ENCODE data around the gene TOGARAM2. TPM values are rescaled to one million over a fixed set of nuclear protein-coding genes. Genes with fewer than 3 reads are reported as not detected.

The TOGARAM2 gene
- total and polyA plus RNA-seq, 2 of the 13 experiments (the other 11 are each of a cell fraction or from before 2014, with no cell fraction given) = under 0.01 to 0.05 TPM

GRCh38 chr2:29065068-29065811 lies 84.1 kb downstream of the TOGARAM2 start:
- Histone ChIP-seq H2AFZ (ENCODE audit: low read length) (no peak overlapping the region), H3K4me1 (ENCODE audit: insufficient read depth, low read length) (no peaks in the 10 kb centered on the region), H3K27ac (ENCODE audit: extremely low read length, insufficient read depth, low read length) (no peak overlapping the region), H3K9ac (ENCODE audit: insufficient read depth, low read depth, low read length) (no peak overlapping the region), H3K36me3 (replicated peaks in 1 of 2; ENCODE audit: control insufficient read depth in 1 of 2, insufficient read depth in 2 of 2, low read length in 2 of 2) (no peaks in the 10 kb centered on the region), H3K27me3 (ENCODE audit: control insufficient read depth in 1 of 2, insufficient read depth in 2 of 2, low read length in 2 of 2) (peaks cover 2 to 51% of the 10 kb centered on the region in 2 experiments; a peak in 3 of 5 replicates), H3K4me2 (ENCODE audit: low read depth, low read length) (no peak overlapping the region), H3K79me2 (ENCODE audit: insufficient read depth, low read length) (no peaks in the 10 kb centered on the region), H3K4me3 (replicated peaks in 1 of 3; ENCODE audit: insufficient read depth in 1 of 3, low read depth in 2 of 3, low read length in 3 of 3) (no peak overlapping the region), H3K9me3 (ENCODE audit: low read length) (no peaks in the 10 kb centered on the region), H4K20me1 (ENCODE audit: insufficient read depth, low read length) (no peaks in the 10 kb centered on the region)
- POLR2A ChIA-PET = no interaction called here
- intact Hi-C loops (cut with micrococcal nuclease; ENCODE audit: unreplicated experiment) (no loop called here), in situ Hi-C loops (cut with HindIII; ENCODE audit: extremely low pct_ligation_motif_present, low pct_unique_long_range_greater_than_20kb) (no loop called here)
- 51% methylated on average over 10 of the region's 10 CpGs for WGBS (ENCODE audit: low lambda C conversion rate)
- DNase-seq (ENCODE audit: low spot score) (no peak), ATAC-seq (peak; percentile 15; the same call in 1 of the 3 replicates), FAIRE-seq (no peak)
- no TSS peak for BruUV-seq (replicated peaks)
- CTCF ChIA-PET (ENCODE audit: low intra/inter-chr PET ratio, low total read pairs) = no interaction called here
- TF ChIP-seq ZNF660 (CRISPR knock-in tag; IDR thresholded peaks at IDR 0.05; ENCODE audit: borderline replicate concordance, low read depth) (no peak), PAWR (CRISPR knock-in tag; IDR thresholded peaks at IDR 0.05; ENCODE audit: borderline replicate concordance) (no peak), ZNF709 (CRISPR knock-in tag; IDR thresholded peaks at IDR 0.05) (no peak), FLYWCH1 (CRISPR knock-in tag; IDR thresholded peaks at IDR 0.05) (no peak), HNRNPK (IDR thresholded peaks at IDR 0.05; ENCODE audit: low read depth, low read length, poor library complexity, severe bottlenecking) (no peak), STAT6 (CRISPR knock-in tag; IDR thresholded peaks at IDR 0.05; ENCODE audit: borderline replicate concordance) (no peak), ZFP36L1 (CRISPR knock-in tag; IDR thresholded peaks at IDR 0.05) (no peak), SP2 (CRISPR knock-in tag; IDR thresholded peaks at IDR 0.05) (no peak), ZNF143 (CRISPR knock-in tag; IDR thresholded peaks at IDR 0.05) (no peak)

Measured in HepG2 (cell line).